Activated effector memory CD4-positive, alpha-beta T cell treated with Interleukin-2 at 50 U/mL for 16 hours (primary cell): ENCODE measurements around the gene PNPLA1.
"Not testable (repeated sequence)": the region's sequence is repeated elsewhere in the genome, so short reads cannot be mapped to it uniquely, and the experiment has no call there.

Experiments used
- DNase-seq: peaks from one replicate; pipeline ENCODE4 v3.0.0-alpha.2; 2020

PNPLA1 gene

DNA sequence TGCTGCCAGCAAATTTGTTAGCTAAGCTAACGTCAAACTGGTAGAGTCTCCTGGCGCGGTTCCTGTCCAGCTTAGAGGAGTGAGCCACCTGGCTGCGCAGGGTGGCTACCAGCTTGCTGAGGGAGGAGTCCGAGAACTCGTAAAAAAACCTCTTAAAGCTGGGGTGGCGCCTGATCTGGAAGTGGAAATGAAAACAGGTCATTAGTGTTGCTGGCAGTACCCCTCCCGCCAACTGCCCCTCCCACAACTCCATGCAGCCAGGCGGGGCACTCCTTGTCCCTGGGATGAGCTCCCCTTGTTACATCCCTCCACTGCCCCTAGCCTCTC, 49.5 kb downstream of the PNPLA1 start:
- DNase-seq: no peak

DNA sequence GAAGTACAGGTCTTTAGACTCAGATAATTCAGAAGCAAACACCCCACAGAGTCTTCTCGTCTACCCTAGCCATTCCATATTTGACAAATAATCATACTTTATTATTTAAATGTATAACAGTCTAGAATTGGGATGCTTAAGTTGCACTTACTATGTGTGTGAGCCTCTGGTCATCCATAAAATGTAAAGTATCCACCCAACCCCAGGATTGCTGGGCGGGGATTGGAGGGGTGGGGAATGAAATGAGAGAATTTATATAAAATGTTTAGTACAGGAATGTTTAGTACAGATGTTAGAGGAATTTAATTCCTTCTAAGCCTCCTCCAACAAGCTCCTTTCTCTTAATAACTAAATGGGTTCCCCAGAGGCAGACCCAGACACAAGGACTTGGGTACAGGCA, 50.0 kb downstream of the PNPLA1 start:
- DNase-seq: no peak

DNA sequence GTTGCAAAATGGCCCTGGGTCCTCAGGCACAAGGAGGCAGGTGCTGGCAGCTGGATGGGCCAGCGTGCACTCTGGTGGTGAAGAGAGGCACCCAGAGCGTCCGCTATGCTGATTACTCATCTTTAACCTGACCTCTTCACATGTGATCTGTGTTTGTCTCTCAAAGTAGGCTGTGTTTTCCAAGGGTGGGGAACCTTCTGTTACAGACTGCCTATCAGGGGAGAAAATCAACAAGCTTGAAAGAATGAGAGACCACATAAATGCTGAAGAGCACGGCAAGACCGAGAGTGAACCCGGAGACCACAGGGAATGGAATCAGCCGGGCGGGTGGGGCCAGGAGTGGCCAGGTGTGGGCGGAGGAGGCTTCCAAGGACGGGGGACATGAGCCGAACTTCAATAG, 50.6 kb downstream of the PNPLA1 start:
- DNase-seq: no peak

DNA sequence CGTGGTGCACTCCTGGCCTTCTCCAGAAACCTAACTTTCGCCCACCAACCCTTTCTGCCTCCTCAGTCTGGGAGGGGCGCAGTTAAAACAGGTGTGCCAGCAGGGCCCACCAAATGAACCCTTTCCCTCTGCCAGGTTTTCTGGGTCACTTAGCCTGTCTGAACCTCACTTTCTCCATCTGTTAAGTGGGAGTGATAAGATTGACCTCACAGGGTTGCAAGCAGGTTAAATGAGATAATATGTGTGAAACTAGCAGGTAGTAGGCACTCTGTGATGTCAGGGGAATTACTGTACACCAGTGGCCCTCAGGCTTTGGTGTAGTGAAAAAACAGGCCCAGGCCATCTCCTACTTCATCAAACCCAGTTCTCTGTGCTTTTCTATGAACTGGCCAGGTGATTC, 52.7 kb downstream of the PNPLA1 start:
- no peak for DNase-seq

DNA sequence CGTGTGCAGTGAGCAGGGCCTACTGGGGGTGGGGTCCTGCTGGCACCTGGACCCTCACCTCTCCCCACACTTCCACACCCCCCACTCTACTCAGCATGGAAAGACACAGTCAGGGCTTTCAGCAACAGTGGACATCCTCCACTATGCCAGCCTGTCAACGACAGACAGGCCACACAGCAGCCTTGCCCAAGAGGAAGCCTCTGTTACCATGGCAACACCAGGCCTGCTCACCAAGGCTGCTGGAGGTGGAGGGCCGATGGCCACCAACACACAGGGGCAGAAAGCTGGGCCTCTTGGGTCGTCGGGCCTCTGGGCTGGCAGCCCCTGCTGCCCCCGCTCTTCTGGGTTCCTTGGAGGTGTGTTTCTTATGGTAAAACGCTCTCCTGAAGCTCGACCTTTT, 53.2 kb downstream of the PNPLA1 start:
- DNase-seq: no peak

DNA sequence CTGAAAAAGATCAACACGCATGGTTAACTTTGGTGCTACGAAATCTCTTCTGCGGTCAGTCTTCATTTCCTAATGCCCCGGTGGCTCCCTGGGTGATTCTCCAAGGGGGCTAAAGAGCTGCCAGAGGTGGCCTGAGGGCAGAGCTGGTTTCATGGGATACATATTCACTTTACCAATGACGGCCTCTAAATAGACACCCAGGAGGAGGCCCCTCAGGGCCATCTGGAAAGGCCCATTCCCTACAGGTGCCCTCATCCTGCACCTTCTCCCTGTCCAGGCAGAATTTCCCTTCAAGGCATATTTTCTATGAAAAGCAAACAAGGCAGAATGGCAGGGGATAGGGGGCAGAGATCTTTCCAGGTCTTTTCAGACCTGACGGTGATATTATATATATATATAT, 54.3 kb downstream of the PNPLA1 start:
- DNase-seq: no peak

DNA sequence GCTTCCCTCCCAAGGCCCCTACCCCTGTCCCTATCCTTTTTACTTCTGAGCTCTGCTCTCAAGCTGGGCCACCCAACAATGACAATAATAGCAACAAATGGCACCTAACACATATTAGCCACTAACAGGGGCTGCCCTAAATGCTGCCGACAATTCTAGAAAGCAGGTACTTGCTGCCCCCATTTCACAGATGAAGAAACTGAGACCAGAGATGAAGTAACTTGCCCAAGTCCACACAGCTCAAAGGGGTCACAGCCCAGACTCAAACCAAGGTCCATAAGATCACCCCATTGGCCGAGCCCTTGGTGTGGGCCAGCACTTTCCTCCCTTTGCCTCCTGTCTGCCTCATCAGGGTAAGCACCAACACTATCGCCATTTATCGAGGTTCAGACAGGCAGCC, 54.9 kb downstream of the PNPLA1 start:
- DNase-seq: no peak

DNA sequence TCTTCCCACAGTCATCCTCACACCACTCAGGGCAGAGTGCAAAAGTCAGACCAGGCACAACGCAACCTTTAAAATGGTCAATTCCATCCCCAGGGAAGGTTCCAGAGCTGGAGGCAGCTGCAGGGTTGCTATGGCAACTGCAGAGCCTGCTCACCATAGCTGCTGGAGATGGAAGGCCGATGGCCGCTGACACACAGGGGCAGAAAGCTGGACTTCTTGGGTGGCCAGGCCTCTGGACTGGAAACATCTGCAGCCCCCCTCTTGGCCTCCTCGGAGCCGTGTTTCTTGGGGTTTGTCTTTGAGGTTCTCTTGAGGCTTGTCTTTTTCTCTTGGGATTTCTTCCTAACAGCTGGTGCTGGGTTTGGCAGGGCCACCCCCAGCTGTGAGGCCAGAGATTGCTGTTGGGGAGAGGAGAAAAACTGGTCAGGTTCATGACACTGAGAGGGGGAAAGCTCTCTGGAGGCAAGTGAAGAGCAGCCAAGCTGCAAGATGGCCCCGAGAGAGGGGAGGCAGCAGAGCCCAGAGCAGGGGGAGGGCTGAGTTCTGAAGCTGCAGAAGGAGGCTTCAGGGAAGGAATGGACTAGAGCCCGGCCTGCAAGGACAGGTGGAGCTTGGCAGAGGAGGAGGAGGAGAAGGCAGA, 56.6 kb downstream of the PNPLA1 start:
- DNase-seq: no peak

DNA sequence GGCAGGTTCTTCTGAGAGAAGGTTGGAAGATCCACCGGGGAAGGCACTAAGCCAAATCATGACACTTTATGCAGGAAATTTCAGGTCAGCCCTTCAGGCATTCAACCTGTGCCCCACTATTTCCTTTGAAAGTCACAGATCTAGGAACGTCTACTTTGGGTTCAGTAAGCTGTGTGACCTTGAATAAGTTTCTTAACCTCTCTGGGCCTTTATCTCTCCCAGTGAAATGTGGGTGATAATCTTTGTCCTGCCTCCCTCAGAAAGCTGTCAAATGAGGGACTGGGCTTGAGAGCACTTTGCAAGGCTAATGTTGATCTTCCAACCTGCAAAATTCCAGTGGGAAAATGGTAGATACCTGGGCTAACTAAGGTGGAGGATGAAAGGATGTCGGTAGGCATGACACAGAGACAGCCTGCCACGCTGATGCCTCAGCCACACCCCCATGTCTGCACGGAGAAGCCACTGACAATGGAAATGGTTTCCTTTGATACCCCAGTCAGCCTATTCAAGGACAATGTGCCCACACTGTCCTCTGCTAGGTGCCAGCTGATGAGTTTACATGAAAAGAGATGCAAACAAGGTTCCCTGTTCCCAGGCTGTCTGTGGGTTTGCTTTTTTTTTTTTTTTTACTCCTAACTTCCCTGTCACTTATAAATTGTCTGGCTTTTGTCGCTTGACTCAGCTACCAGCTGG, 57.5 kb downstream of the PNPLA1 start:
- no peak for DNase-seq

DNA sequence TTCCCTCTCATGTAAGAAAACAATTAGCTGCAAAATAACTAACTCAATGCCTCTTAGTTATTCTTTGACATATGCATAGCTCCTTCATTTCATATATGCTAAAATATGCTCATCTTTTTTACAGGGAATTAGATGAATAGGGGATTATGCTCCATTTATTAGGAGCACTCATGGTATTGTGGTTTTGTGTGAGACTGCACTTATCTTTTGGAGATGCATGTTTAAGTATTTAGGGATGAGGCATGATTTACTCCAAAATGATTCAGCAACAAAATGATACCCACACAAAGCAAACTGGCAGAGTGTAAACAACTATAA, 58.0 kb downstream of the PNPLA1 start:
- no peak for DNase-seq

DNA sequence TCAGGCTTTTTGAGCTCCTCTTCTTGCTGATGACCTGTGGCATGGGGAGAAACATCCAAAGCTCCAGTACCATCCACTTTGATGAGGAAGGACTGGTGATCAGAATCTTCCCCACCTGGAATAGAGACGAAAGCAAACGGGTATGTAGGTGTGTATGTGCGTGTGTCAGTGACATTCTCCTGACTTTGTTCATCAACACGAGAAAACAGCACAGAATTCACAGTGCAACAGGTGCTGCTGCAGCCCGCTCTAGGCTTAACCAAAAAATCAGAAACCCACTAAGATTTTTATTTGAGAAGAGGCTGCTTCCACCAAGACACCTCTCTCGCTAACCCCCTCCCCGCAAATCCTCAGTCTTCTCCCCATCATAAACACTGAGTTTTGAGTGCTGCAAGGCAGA, 58.7 kb downstream of the PNPLA1 start:
- DNase-seq: no peak

DNA sequence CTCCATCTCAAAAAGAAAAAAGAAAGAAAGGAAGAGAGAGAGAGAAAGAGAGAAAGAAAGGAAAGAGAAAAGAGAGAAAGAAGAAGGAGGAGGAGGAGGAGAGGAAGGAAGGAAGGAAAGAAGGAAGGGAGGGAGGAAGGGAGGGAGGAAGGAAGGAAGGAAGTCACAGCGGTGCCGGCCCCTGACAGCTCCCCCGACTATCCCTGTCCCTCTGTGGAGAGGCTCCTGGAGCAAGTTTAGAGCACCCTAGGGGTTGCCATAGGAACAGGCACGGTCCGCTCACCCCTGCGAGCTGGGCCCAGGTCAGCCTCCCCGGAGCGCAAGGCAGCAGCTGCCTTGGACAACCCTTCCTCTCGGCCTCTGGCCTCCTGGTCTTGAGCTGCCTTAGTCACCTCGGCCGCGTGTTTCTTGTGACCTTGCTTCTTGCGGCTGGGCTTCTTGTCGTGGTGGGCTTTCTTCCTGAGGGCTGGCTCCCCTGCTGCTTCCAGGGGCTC, 60.0 kb downstream of the PNPLA1 start:
- no peak for DNase-seq

DNA sequence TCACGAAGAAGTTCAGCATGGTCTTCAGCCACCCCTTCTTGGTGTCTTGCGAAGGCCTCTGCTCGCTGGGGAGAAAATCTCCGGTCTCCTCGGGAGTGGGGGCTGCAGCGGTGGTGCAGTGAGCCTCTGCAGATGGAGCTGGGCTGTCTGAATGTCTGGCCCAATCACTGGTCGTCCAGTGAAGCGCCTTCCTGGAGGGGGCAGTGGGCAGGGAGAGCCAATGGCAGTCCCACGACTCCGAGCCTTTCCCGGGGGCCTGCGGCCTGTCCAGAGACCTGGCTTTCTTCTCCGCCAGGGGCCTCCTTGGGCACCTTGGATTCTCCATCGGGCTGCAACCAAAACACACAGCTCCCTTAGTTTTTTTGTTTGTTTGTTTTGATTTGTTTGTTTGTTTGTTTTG, 60.5 kb downstream of the PNPLA1 start:
- DNase-seq: no peak

DNA sequence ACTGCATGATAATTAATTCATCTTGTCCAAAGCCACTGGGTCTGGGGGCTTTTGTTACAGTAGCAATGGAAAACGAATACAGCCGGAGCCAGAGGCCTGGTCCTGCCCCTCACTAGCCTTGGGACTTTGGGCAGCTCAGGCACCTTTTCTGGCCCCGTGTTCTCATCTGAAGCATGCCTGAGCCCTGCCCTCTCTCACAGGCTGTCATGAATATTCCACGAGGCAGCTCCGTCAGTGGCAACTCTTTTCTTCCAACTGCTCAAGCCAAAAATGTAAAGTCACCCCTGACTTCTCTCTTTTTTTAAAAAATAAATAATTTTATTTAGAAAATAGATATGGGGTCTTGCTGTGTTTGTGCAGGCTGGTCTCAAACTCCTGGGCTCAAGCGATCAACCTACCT, 61.5 kb downstream of the PNPLA1 start:
- no peak for DNase-seq

DNA sequence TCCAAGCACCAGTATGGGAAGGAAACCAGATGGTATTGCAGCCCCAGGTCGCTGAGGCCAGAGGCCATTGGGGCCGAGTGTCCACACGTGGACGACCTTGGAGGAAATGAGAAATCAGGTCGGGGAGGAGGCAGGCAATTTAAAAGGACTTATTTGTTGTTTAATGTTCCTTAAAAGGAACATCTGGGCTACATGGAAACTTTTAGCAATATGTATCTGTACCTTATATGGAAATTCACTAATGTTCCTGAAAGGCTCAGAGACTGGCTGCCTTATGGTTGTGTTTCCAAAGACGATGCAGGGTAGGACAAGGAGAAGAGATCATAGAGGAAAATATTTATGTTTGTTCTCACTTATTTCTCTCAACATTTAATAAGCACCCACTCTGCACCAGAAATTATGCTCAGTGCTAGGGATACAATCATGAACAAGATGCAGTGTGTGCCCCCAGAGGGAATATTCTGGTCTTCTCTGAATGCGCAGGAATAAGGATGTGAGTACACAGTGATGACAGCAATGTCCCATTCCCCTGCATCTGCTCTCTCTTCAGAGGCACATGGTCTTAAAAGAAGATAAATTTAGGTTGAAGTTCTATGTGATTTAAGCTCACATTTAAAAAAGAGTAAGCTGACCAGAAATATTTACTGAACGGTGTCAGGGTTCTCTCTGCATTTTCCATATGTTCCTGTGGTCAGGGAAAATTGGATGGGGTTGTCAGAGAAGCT, 63.5 kb downstream of the PNPLA1 start:
- no peak for DNase-seq

DNA sequence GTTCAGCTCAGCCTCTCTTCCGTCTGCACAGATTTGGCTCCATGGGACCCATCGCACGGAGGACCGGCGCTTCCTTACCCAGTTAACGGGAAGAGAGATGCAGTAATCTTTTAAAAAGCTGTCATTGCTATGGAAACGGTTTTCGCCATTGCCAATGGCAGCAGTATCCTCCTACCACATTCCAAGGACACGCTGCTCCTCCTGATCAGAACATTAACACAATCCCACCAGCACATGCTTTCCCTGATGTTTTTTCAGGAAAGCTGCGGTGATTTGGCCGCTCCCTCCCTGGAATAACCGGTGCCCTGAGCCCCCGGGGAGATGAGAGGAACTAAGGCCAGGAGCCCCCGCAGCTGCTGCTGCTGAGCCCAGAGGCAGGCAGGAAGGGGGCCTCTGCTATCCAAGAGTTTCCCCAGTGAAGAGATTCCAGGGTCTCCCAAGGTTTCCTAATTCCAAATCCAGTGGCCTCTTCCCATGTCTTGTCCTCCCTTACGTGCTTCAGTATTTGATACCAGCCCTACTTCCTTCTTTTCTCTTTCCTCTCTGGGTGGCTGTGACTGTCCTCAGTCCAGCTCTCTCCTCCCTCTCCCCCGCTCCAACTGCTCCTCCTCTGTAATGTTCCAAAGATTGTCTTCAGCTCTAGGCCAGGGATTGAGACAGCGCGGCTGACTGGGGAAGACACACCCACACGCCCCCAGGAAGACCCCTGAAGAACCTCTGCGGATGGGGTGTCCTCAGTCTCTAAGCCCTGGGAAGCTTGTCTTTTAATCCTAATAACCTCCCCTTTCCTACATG, 64.3 kb downstream of the PNPLA1 start:
- DNase-seq: no peak

DNA sequence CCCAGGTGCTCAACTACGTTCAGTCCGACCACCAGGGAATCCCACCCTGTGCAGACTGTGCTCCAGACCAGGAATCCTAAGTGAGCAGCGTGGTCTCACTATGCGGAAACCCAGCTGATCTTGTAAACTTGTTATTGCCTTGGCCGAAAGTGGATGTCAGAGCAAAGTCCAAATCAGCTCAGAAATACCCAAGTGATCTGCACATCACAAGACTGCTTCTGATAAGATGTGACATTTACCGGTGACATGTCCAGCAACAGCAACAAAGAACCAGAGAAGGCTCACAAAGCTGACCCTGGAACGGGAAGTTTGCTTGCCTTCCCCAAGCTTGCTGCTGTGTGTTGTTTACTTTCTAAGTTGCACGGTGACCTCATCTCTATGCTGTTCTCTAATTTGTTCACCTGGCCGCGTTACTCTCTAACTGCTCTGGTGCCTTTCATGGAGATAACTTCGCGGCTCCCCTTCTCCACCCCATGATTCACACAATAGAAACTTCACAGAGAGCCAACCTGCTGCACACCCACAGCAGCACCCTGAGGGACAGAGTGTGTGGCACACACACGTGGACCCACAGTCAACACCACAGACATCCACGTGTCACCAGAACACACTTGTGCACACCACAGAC, 65.1 kb downstream of the PNPLA1 start:
- no peak for DNase-seq

DNA sequence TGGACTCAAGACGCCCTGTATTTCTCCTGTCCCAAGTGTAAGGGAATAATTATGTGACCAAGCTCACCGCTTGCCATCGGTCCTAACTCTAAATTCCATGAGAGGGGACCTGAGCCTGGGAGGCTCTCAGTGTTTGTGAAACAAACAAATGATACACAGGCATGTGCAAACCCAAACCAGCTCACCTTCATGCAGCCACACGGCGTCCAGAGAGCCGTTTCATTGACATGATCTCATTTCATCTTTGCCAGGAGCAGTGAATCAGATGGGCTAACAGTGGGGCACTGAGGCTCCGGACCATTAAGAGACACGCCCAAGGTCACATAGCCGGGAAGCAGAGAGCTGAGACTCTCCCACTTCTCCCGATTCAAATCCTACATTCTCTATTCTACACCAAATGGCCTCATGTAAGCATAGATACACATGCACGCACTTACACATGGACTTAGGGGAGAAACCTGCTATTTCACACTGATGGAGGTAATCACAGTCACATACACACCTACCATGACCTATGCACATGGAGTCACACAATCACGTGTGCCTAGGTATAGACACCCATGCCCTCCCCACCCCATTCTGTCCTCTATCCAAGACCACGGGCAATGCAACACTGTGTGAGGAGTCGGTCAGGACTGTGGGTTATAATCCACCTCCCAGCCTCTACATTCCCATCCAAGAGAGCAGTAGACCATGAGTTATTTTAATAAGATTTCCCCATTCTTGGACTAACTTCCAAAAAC, 65.8 kb downstream of the PNPLA1 start:
- DNase-seq: no peak

DNA sequence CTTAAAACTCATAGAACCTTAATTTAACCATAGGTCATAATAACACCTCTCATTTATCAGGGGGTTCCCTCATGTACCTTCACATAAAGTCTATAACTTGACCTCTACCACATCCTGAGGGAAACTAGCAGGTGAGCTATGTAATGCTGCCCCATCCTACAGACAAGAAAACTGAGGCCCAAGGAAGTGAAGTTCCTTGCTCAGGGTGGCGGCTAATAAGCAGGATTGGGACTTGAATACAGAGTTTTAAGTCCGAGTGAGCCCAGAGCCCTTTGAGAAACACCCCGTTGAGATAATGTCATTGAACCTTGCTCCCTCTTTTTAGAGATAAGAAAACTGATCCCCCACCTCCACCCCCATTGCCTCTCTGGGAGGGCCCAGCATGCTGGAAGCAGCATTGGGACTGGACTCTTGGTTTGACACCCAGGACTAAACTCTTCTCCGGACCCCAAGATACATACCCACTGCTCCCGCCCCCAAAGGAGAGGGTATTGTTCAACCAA, 66.4 kb downstream of the PNPLA1 start:
- DNase-seq: no peak

DNA sequence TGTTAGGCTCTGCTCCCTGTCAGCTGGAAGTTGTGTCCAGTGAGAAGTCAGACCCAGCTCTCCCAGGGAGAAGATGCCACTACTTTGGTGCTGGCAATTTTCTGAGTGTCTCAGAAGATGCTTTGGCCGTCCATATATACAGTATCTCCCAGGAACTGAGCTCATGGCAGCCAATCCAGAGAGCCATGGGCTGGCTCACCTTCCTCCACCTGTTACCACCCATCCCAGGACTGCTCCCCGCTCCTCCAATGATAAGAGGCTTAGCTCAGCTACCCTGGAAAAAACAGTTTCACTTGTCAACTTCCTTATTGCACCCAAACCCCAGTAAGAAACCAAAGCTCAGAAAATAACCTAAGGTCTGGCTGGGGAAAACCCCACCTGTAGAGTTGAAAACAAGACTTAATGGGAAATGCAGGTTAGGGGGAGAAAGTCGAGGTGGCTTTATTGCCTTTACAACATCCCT, 67.0 kb downstream of the PNPLA1 start, which contains the start of gene BNIP5:
Gene BNIP5 (minus strand): TSS at position 110 of the 463 bp plus-strand sequence. CDS start 6,198 bp downstream, outside the sequence.
- no peak for DNase-seq

DNA sequence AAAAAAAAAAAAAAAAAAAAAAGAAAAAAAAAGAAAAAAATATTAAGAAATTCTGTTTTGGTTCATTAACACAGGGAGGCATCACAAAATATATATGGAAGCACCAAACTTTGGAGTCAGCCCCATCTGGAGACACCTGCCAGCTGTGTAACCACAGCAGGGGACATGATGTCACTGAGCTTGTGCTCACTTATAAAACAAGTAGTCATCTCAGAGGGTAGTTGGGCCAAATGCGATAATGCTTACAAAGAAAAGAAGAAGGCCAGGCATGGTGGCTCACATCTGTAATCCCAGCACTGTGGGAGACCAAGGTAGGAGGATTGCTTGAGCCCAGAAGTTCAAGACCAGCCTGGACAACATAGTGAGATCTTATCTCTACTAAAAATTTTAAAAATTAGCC, 68.0 kb downstream of the PNPLA1 start:
- DNase-seq: no peak

DNA sequence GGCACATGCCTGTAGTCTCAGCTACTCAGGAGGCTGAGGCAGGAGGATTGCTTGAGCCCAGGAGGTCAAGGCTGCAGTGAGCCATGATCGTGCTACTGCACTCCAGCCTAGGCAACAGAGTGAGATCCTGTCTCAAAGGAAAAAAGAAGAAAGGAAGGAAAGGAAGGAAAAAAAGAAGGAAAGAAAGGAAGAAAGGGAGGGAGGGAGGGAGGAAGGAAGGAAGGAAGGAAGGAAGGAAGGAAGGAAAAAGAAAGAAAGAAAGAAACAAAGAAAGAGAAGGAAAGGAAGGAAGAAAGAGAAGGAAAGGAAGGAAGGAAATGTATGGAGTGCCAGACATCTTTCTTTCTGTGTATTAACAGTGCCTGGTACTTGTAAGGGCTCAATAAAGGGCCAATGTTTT, 68.4 kb downstream of the PNPLA1 start:
- DNase-seq: not testable (repeated sequence)
